Chondrocyte (in vitro differentiated cells): ENCODE data around the gene OSBPL3. TPM values are rescaled to one million over a fixed set of nuclear protein-coding genes. Genes with fewer than 3 reads are reported as not detected.
A peak's percentile ranks its signal among the peaks of the same experiment; 100 is the strongest.

Source experiments
- DNase-seq: peaks from one replicate; pipeline ENCODE4 v3.0.0; 2021; ENCODE audit warnings: mixed read lengths, low spot score
- H3K27ac Mint-ChIP-seq: one replicate; pipeline ENCODE4 v1.8.0; 2021; ENCODE audit warnings: mild to moderate bottlenecking, moderate library complexity, mixed read lengths; ENCODE audit not compliant: unreplicated experiment
- H3K27me3 Mint-ChIP-seq: 2 replicates; pipeline ENCODE4 v1.8.0; 2021; ENCODE audit warnings: low read depth, mixed read lengths
- H3K36me3 Mint-ChIP-seq: 2 replicates; pipeline ENCODE4 v1.8.0; 2021; ENCODE audit warnings: low read depth, mixed read lengths
- H3K4me1 Mint-ChIP-seq: 2 replicates; pipeline ENCODE4 v1.8.0; 2021; ENCODE audit warnings: low read depth, mild to moderate bottlenecking, mixed read lengths
- H3K4me3 Mint-ChIP-seq: one replicate; pipeline ENCODE4 v1.8.0; 2021; ENCODE audit warnings: mild to moderate bottlenecking, moderate library complexity, mixed read lengths; ENCODE audit not compliant: unreplicated experiment
- H3K9me3 Mint-ChIP-seq: 2 replicates; pipeline ENCODE4 v1.8.0; 2021; ENCODE audit warnings: low read depth, mixed read lengths
- total RNA-seq: library from RNA; stranded (reverse); gene quantifications from 3 replicates; pipeline ENCODE4 v1.2.1, GENCODE V29; 2021
- TF ChIP-seq, protein P1 (sequence below): fragments of 200-600 bp; sonication (generic); IDR thresholded peaks from 2 replicates; pipeline ENCODE4 v1.5.0; 2021; ENCODE audit warnings: antibody characterized with exemption, mild to moderate bottlenecking, moderate library complexity

The OSBPL3 gene
- total RNA-seq, 1 donor from 2014 or later = 5.7 TPM

DNA sequence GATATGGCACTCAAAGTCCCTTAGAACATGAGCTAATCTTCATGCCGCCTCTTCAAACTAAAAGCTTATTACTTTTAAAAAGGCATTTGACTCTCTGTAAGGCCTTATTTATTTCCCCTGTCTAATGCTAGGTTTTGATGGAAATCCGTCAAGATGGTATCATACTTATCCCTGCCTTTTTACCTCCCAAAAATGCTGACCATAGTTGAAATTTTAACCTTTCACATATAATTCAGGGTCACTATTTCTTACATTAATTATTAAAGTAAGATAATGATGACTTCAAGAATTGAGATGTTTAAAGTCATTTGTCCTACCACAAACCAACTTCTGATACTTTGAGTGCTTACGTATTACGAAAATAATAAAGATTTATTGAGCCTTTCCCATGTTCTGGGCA, 12.3 kb upstream of the OSBPL3 start:
- no peaks in the 10 kb centered on the region for H3K9me3 Mint-ChIP-seq
- TF ChIP-seq, protein P1, sequence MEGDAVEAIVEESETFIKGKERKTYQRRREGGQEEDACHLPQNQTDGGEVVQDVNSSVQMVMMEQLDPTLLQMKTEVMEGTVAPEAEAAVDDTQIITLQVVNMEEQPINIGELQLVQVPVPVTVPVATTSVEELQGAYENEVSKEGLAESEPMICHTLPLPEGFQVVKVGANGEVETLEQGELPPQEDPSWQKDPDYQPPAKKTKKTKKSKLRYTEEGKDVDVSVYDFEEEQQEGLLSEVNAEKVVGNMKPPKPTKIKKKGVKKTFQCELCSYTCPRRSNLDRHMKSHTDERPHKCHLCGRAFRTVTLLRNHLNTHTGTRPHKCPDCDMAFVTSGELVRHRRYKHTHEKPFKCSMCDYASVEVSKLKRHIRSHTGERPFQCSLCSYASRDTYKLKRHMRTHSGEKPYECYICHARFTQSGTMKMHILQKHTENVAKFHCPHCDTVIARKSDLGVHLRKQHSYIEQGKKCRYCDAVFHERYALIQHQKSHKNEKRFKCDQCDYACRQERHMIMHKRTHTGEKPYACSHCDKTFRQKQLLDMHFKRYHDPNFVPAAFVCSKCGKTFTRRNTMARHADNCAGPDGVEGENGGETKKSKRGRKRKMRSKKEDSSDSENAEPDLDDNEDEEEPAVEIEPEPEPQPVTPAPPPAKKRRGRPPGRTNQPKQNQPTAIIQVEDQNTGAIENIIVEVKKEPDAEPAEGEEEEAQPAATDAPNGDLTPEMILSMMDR = no peak
- H3K4me1 Mint-ChIP-seq = no peaks in the 10 kb centered on the region
- no peaks in the 10 kb centered on the region for H3K36me3 Mint-ChIP-seq
- H3K27me3 Mint-ChIP-seq = peaks cover 35% of the 10 kb centered on the region
- no peak for DNase-seq
- H3K27ac Mint-ChIP-seq = no peak overlapping the region
- no peak overlapping the region for H3K4me3 Mint-ChIP-seq

DNA sequence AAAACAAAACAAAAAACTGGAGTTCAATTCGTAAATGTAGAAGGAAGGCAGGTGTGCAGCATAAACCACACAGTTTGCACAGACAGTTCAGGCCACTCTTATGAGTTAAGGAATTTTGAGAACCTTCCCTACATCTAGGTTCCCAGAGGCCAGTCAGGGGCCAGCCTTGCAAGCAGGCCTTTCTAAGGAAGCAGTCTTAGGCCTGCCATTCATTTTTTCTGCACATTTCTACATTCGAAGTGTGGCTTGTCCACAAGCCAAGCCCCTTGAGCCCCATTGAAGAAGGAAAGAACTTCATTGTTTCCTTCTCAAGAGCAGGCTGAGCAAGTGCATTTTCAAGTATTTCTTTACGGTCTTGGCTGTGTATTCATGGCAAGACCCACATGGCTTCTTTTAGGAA, 11.4 kb upstream of the OSBPL3 start:
- Mint-ChIP-seq H3K27me3 (peaks cover 38% of the 10 kb centered on the region), H3K9me3 (no peaks in the 10 kb centered on the region), H3K36me3 (no peaks in the 10 kb centered on the region), H3K27ac (no peak overlapping the region), H3K4me3 (no peak overlapping the region), H3K4me1 (no peaks in the 10 kb centered on the region)
- TF ChIP-seq, protein P1 = no peak
- DNase-seq = no peak

DNA sequence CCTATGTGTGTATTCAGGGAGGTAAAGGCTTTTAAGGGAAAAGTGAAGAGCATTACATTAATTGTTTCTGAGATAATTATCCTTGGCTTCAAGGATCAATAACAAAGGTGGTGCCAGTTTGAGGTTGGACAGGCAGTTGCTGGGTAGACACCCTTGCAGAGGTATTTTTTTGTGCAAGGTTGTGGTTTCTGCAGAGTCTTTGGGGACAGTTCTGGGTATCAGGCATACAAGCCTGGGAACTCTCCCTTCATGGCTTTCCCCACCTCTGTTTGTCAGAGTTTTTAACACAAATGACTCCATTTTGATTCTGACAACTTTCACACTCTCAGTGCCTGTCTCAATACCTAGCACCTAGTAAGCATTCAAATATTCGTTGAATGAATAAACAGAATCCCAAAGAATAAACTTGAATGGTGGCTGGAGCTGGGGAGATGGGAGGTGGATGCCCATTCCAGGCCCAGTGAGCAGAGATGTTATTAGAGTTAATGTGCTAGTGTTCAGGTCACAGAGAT, 7.4 kb upstream of the OSBPL3 start:
- H3K36me3 Mint-ChIP-seq = no peaks in the 10 kb centered on the region
- H3K4me1 Mint-ChIP-seq = no peaks in the 10 kb centered on the region
- H3K9me3 Mint-ChIP-seq = no peaks in the 10 kb centered on the region
- H3K27ac Mint-ChIP-seq = no peak overlapping the region
- no peak overlapping the region for H3K4me3 Mint-ChIP-seq
- peaks cover 30% of the 10 kb centered on the region for H3K27me3 Mint-ChIP-seq
- TF ChIP-seq, protein P1 = no peak
- DNase-seq = no peak

DNA sequence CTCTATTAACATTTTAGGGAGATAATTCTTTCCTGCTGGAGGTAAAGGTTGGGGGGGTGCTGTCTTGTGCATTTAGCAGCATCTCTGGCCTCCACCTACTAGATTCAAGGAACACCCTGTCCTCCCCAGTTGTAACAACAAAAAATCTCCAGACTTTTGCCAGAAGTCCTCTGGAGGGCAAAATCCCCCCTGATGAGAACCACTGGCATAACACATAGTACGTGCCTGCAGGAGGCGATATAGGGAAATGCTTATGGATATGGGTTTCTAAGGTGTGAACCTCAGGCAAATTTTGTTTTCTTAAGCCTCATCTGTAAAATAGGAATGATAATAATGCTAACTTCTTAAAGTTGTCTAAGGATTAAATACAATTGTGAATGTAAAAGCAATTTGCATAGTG, 2.9 kb upstream of the OSBPL3 start:
- Mint-ChIP-seq H3K4me3 (no peak overlapping the region), H3K27me3 (peaks cover 10% of the 10 kb centered on the region), H3K9me3 (no peaks in the 10 kb centered on the region), H3K36me3 (no peaks in the 10 kb centered on the region), H3K4me1 (peaks cover 27% of the 10 kb centered on the region), H3K27ac (no peak overlapping the region)
- TF ChIP-seq, protein P1 = peak; percentile 61
- DNase-seq = no peak

DNA sequence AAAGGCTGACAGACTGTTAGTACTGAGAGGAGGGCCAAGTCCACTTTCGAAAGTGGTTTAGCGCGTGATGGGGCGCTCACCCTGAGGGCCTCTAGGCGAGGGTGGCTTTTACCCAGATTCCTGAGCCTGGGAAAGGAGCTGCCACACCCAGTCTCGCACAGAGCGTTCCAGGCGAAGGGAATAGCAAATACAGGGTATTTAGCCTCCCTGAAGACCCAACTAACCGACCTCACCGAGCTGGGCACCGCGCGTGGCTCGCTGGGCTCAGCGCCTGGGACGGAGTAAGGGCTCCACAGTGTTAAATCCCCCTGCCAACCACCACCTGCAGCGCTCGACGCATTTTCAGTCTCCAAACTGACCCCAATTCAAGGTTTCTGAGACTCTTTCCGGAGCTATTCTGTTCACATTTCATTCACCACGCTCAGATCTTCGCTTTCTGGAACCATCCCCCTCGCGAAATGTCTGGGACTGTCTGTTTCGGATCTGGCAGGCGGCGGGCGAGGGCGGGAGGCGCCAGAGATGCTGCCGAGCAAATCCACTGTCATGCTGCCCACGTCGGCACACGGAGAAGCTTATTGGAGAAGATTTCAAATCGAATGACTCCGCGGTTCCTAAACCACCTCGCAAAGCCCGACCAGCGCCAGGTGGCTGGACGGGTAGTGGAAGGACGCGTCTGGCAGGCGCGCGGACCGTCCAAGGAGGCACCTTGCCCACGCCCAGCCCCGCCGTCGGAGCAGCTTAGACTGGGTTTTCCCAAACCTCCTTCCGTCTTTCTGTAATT, 1.4 kb upstream of the OSBPL3 start:
- no peak for DNase-seq
- Mint-ChIP-seq H3K4me1 (peaks cover 27% of the 10 kb centered on the region), H3K4me3 (peak overlapping the region; percentile 79), H3K36me3 (no peaks in the 10 kb centered on the region), H3K9me3 (no peaks in the 10 kb centered on the region), H3K27ac (peak overlapping the region; percentile 85), H3K27me3 (peaks cover 2% of the 10 kb centered on the region)
- TF ChIP-seq, protein P1 = peak; percentile 37
